HEK293 (cell line): ENCODE measurements around the gene INTS7.

Experiments used
- BCL11B ChIP-seq: fragments of 450-650 bp; formaldehyde crosslinking; IDR thresholded peaks from 2 replicates; pipeline ENCODE4 v1.5.1; 2016; ENCODE audit warnings: low read depth, missing biosample characterization, missing genetic modification characterization
- CTCF ChIP-seq: fragments of 450-650 bp; formaldehyde crosslinking; IDR thresholded peaks from 2 replicates; pipeline ENCODE4 v1.5.1; 2016; ENCODE audit warnings: missing biosample characterization, missing genetic modification characterization
- IKZF3 ChIP-seq: fragments of 450-650 bp; IDR thresholded peaks from 2 replicates; pipeline ENCODE4 v1.5.0; 2018; ENCODE audit warnings: missing biosample characterization, mild to moderate bottlenecking, missing genetic modification characterization, moderate library complexity
- INSM2 ChIP-seq: fragments of 450-650 bp; formaldehyde crosslinking; IDR thresholded peaks from 2 replicates; pipeline ENCODE4 v1.5.1; 2016; ENCODE audit warnings: missing biosample characterization, missing genetic modification characterization
- PRDM6 ChIP-seq: fragments of 450-650 bp; formaldehyde crosslinking; IDR thresholded peaks from 2 replicates; pipeline ENCODE4 v1.5.1; 2017; ENCODE audit warnings: missing biosample characterization, missing genetic modification characterization
- RBAK ChIP-seq: fragments of 450-650 bp; formaldehyde crosslinking; IDR thresholded peaks from 2 replicates; pipeline ENCODE4 v1.5.1; 2016; ENCODE audit warnings: missing biosample characterization, missing genetic modification characterization
- TCF7L2 ChIP-seq: IDR thresholded peaks from 2 replicates; pipeline ENCODE4 v1.6.1; 2011; ENCODE audit warnings: low read depth, mild to moderate bottlenecking, inconsistent platforms, low read length, moderate library complexity, borderline replicate concordance
- ZBTB10 ChIP-seq: fragments of 450-650 bp; formaldehyde crosslinking; IDR thresholded peaks from 2 replicates; pipeline ENCODE4 v1.5.1; 2016; ENCODE audit warnings: missing biosample characterization, missing genetic modification characterization
- ZEB2 ChIP-seq: fragments of 450-650 bp; formaldehyde crosslinking; IDR thresholded peaks from 2 replicates; pipeline ENCODE4 v1.5.1; 2016; ENCODE audit warnings: missing biosample characterization, missing genetic modification characterization
- ZNF133 ChIP-seq: fragments of 450-650 bp; formaldehyde crosslinking; IDR thresholded peaks from 2 replicates; pipeline ENCODE4 v1.5.1; 2016; ENCODE audit warnings: missing biosample characterization, missing genetic modification characterization
- ZNF292 ChIP-seq: fragments of 450-650 bp; formaldehyde crosslinking; IDR thresholded peaks from 2 replicates; pipeline ENCODE4 v1.5.1; 2016; ENCODE audit warnings: low read depth, missing biosample characterization, missing genetic modification characterization, borderline replicate concordance
- ZNF350 ChIP-seq: fragments of 450-650 bp; formaldehyde crosslinking; IDR thresholded peaks from 2 replicates; pipeline ENCODE4 v1.5.0; 2017; ENCODE audit warnings: missing biosample characterization, mild to moderate bottlenecking, missing genetic modification characterization
- ZNF426 ChIP-seq: fragments of 450-650 bp; formaldehyde crosslinking; IDR thresholded peaks from 2 replicates; pipeline ENCODE4 v1.5.1; 2017; ENCODE audit warnings: missing biosample characterization, missing genetic modification characterization, mild to moderate bottlenecking, inconsistent platforms, moderate library complexity
- ZNF501 ChIP-seq: fragments of 450-650 bp; formaldehyde crosslinking; IDR thresholded peaks from 2 replicates; pipeline ENCODE4 v1.5.1; 2016; ENCODE audit warnings: missing biosample characterization, missing genetic modification characterization
- ZNF518A ChIP-seq: fragments of 450-650 bp; formaldehyde crosslinking; conservative IDR thresholded peaks from 2 replicates; pipeline ENCODE4 v1.5.1; 2016; ENCODE audit warnings: low read depth, missing biosample characterization, missing genetic modification characterization
- ZNF521 ChIP-seq: fragments of 450-650 bp; formaldehyde crosslinking; IDR thresholded peaks from 2 replicates; pipeline ENCODE4 v1.5.1; 2017; ENCODE audit warnings: missing biosample characterization, mild to moderate bottlenecking, missing genetic modification characterization
- ZNF610 ChIP-seq: fragments of 450-650 bp; formaldehyde crosslinking; IDR thresholded peaks from 2 replicates; pipeline ENCODE4 v1.5.1; 2016; ENCODE audit warnings: missing biosample characterization, missing genetic modification characterization, borderline replicate concordance
- ZNF623 ChIP-seq: fragments of 450-650 bp; formaldehyde crosslinking; IDR thresholded peaks from 2 replicates; pipeline ENCODE4 v1.5.1; 2016; ENCODE audit warnings: missing biosample characterization, missing genetic modification characterization
- ZNF629 ChIP-seq: fragments of 450-650 bp; formaldehyde crosslinking; IDR thresholded peaks from 2 replicates; pipeline ENCODE4 v1.5.1; 2017; ENCODE audit warnings: missing biosample characterization, missing genetic modification characterization
- ZNF660 ChIP-seq: fragments of 450-650 bp; IDR thresholded peaks from 2 replicates; pipeline ENCODE4 v1.5.1; 2018; ENCODE audit warnings: missing biosample characterization, mild to moderate bottlenecking, missing genetic modification characterization
- ZNF664 ChIP-seq: fragments of 450-650 bp; formaldehyde crosslinking; IDR thresholded peaks from 2 replicates; pipeline ENCODE4 v1.5.1; 2016; ENCODE audit warnings: missing biosample characterization, missing genetic modification characterization
- ZNF677 ChIP-seq: fragments of 450-650 bp; IDR thresholded peaks from 2 replicates; pipeline ENCODE4 v1.5.0; 2018; ENCODE audit warnings: missing biosample characterization, mild to moderate bottlenecking, missing genetic modification characterization, moderate library complexity
- ZNF791 ChIP-seq: fragments of 450-650 bp; formaldehyde crosslinking; IDR thresholded peaks from 2 replicates; pipeline ENCODE4 v1.5.1; 2016; ENCODE audit warnings: missing biosample characterization, missing genetic modification characterization
- ZSCAN4 ChIP-seq: fragments of 450-650 bp; formaldehyde crosslinking; IDR thresholded peaks from 2 replicates; pipeline ENCODE4 v1.5.1; 2017; ENCODE audit warnings: missing biosample characterization, missing genetic modification characterization

The INTS7 gene

GRCh38 chr1:212035123-212035834, at the start of gene INTS7, which contains the start of gene DTL (continued):
- TF ChIP-seq ZNF623, result no peak
- no peak for TF ChIP-seq BCL11B (tag by site-specific recombination)
- TF ChIP-seq RBAK, result no peak
- no peak for TF ChIP-seq ZNF292 (tag by site-specific recombination)
- peak; percentile 44; the same call in 1 of the 2 replicates for TF ChIP-seq ZNF518A (tag by site-specific recombination)
- TF ChIP-seq ZNF791, result no peak
- 0 out of 2 replicates have a peak, but pooled peaks have one; percentile 47 for TF ChIP-seq ZBTB10 (tag by site-specific recombination)
- TF ChIP-seq ZNF610 (tag by site-specific recombination), result no peak
- no peak for TF ChIP-seq ZNF677 (tag by site-specific recombination)
- peak; percentile 100 for TF ChIP-seq CTCF (tag by site-specific recombination)
- TF ChIP-seq ZEB2, result peak; percentile 91
- peak; percentile 98 for TF ChIP-seq ZNF501 (tag by site-specific recombination)
- no peak for TF ChIP-seq ZSCAN4 (tag by site-specific recombination)
- TF ChIP-seq ZNF426 (tag by site-specific recombination), result no peak
- TF ChIP-seq ZNF133 (tag by site-specific recombination), result no peak
- TF ChIP-seq ZNF350 (tag by site-specific recombination), result no peak
- TF ChIP-seq TCF7L2, result no peak
- peak; percentile 74 for TF ChIP-seq IKZF3
- TF ChIP-seq ZNF660 (tag by site-specific recombination), result peak; percentile 94; the same call in 1 of the 2 replicates
- TF ChIP-seq ZNF521, result no peak
- no peak for TF ChIP-seq ZNF664 (tag by site-specific recombination)
- no peak for TF ChIP-seq PRDM6
- peak; percentile 57 for TF ChIP-seq INSM2 (tag by site-specific recombination)
- peak; percentile 77 for TF ChIP-seq ZNF629
